AG09309 (cell line): ENCODE data around the gene CUL5.
A peak's percentile ranks its signal among the peaks of the same experiment; 100 is the strongest.
"Not testable (repeated sequence)": the region's sequence is repeated elsewhere in the genome, so short reads cannot be mapped to it uniquely, and the experiment has no call there.

Source experiments
- DNase-seq: peaks from one replicate; pipeline ENCODE4 v3.0.0-alpha.2; 2010; ENCODE audit warnings: low read depth
- H3K4me3 ChIP-seq: 2 replicates; pipeline ENCODE4 v1.5.1; 2011; ENCODE audit warnings: mild to moderate bottlenecking, low read depth, low read length, moderate library complexity; ENCODE audit not compliant: control insufficient read depth
- TF ChIP-seq, protein P1 (sequence below): IDR thresholded peaks from 2 replicates; pipeline ENCODE4 v1.5.1; 2011; ENCODE audit warnings: mild to moderate bottlenecking, low read depth, low read length, inconsistent platforms; ENCODE audit not compliant: insufficient read depth, control insufficient read depth; ENCODE audit errors: missing control alignments

CUL5 gene

DNA sequence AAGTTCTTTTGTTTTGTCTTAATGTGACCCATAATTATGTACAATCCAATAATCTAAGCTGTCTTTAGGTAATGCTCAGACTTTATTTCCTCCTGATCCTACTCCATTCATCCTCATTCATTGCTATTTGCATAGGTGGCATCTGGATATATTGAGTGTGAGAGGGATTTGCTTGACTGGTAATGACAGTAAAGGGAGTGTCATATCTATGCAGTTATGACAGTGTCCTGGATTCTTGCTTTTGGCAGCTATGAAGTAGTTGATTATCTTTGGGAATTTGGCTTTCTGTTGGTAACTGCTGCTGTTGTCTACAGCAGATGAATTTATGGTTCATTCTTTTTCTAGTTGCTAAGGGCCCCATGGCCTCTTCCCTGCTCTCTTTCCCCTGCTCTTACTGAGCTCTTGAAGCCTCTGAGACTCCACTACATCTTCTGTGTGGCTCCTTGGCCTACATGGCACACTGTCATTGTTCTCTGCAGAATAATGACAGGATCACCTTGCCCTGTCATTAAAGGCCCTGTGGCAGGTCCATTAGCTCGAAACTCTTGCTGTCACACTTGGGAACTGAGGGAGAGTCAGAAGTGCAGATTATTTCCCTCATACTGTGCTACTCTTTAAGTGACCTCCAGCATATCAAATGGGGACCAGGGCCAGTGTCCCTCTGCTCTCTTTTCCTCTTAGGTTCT is 92.5 kb downstream of the CUL5 start:
- no peak for DNase-seq
- TF ChIP-seq, protein P1, sequence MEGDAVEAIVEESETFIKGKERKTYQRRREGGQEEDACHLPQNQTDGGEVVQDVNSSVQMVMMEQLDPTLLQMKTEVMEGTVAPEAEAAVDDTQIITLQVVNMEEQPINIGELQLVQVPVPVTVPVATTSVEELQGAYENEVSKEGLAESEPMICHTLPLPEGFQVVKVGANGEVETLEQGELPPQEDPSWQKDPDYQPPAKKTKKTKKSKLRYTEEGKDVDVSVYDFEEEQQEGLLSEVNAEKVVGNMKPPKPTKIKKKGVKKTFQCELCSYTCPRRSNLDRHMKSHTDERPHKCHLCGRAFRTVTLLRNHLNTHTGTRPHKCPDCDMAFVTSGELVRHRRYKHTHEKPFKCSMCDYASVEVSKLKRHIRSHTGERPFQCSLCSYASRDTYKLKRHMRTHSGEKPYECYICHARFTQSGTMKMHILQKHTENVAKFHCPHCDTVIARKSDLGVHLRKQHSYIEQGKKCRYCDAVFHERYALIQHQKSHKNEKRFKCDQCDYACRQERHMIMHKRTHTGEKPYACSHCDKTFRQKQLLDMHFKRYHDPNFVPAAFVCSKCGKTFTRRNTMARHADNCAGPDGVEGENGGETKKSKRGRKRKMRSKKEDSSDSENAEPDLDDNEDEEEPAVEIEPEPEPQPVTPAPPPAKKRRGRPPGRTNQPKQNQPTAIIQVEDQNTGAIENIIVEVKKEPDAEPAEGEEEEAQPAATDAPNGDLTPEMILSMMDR = no peak

DNA sequence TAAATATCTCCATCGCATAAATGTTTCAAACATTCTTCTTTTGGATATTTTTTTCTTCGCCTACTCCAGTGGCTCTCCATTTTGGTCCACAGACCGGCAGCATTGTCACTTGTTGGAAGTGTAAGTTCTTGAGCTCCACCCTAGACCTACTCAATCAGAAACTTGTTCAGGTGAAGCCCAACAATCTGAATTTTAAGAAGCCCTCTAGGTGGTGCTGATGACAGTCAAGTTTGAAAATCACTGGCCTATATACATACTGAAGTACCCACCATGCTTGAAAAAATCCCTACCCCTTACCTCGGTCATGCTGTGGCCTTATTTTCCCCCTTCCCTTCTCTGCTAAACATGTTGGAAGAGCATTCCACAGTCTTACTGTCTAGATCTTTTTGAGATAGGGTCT is 102.4 kb downstream of the CUL5 start:
- TF ChIP-seq, protein P1 = no peak
- DNase-seq = no peak
- no peak overlapping the region for H3K4me3 ChIP-seq

More for the DNA sequence above, 92.5 kb downstream of the CUL5 start:
- no peak overlapping the region for H3K4me3 ChIP-seq

DNA sequence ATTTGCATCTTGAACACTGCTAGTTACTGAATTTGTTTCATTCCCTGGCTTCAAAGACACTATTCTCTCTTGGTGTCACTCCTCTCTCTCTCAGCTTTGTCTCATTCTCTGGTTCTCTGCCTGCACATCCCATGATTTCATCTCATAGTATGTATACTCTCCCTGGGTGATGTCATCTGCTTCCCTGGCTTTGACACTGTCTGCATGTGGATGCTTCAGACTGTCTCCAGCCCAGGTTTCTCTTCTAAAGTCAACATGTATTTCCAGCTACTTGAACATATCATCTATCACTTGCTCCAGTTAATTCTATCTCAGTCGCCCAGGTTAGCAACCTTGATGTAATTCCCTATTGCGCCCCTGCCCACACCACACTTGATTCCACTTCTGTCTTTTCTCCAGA is 103.4 kb downstream of the CUL5 start:
- H3K4me3 ChIP-seq = no peak overlapping the region
- TF ChIP-seq, protein P1 = no peak
- no peak for DNase-seq

DNA sequence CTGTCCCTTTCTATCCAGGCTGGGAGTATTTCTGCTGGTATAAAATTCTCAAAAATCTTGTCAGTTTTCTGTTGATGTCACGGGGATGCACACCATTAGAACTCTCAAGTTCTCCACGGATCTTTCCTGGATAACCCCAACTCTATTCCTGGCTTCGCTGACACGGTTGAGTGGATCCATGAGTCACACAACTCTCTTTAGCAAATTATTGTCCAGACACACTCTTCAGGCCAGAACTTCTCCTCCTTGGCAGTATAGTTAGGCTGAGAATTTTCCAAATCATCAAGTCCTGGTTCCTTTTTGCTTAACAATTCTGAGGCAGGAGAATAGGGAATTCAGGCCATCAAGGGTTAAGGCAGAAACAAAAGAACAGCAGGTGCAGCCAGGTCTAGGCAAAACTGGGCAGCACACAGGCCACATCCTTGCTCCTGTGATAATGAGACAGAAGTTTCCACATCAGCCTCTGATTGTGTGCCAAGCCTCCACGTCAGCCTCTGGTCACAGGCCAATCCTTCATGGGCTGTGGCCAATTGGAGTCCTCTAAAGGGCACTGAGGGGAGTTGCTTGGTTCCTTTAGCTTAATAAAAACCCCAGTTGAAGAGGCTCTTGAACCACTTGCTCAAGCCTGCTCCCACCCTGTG is 106.9 kb downstream of the CUL5 start:
- peak; percentile 55 for DNase-seq
- no peak overlapping the region for H3K4me3 ChIP-seq
- TF ChIP-seq, protein P1 = no peak

DNA sequence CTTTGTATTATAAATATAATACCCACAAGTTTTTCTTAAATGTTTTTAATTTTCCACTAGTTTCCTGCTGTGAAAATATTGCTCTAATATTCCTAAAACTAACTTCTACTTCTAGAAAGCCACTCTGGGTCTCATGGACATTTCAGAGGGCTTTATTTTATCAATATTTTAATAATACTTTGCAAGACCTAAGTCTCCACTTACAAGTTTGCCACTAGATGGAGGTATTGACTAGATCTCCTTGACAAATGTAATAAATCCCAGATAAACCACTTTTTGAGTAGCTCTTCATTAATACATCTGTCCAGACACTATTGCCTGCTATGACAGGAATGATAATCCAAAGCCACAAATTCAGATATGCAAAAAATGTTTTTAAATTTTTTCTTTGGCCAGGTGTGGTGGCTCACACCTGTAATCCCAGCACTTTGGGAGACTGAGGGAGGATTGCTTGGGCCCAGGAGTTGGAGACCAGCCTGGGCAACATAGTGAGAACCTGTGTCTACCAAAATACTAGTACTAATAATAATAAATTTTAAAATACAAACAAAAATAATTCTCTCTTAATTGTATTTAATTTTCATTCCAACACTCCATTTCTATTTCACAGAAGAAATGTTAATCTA is 109.2 kb downstream of the CUL5 start:
- TF ChIP-seq, protein P1 = peak; percentile 50
- DNase-seq = peak; percentile 43

DNA sequence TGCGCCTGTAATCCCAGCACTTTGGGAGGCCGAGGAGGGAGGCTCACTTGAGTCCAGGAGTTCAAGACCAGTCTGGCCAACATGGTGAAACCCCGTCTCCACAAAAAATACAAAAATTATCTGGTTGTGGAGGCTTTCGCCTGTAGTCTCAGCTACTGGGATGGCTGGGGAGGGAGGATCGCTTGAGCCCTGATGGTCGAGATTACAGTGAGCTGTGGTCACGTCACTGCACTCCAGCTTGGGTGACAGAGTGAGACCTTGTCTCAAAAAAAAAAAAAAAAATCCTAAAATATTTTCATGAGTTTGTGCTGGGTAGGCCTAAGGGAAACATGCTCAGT is 112.2 kb downstream of the CUL5 start:
- H3K4me3 ChIP-seq = peak overlapping the region; percentile 80

More for the DNA sequence above, 109.2 kb downstream of the CUL5 start:
- no peak overlapping the region for H3K4me3 ChIP-seq

More for the DNA sequence above, 112.2 kb downstream of the CUL5 start:
- DNase-seq = not testable (repeated sequence)
